ENCODE measurements around the gene SEPTIN14.
"Not testable (repeated sequence)": the region's sequence is repeated elsewhere in the genome, so short reads cannot be mapped to it uniquely, and the experiment has no call there.

Gene SEPTIN14

DNA sequence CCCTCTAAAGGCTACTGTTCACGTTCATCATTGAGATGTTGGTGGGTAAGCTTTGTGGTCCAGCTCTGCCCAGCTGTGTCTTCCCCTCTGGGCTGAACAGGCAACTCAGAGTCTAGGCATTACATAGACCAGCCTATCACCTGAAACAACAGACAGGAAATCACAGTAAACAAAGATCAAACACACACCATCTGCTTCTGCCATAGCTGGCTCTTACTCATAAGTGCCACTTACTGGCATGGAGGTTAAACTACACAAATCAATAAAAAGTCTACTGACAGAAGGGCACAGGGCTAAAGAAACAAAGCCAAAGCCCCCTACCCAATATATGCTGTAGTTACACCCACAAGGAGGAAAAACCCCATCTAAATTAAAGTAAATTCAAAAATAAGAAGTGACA, 35.0 kb downstream of the SEPTIN14 start:
- Histone ChIP-seq H4K20me1 (ENCODE audit: insufficient read depth, low read length) (no peaks in the 10 kb centered on the region), H3K27me3 (ENCODE audit: insufficient read depth, low read length, poor library complexity) (no peaks in the 10 kb centered on the region), H3K4me1 (ENCODE audit: insufficient read depth, low read length) (no peaks in the 10 kb centered on the region), H3K79me2 (ENCODE audit: insufficient read depth, low read length) (no peaks in the 10 kb centered on the region), H2AFZ (ENCODE audit: low read depth, low read length) (no peak overlapping the region), H3K9me3 (ENCODE audit: insufficient read depth, low read length, severe bottlenecking) (peaks cover 13% of the 10 kb centered on the region), H3K27ac (ENCODE audit: low read length) (no peak overlapping the region), H3K9ac (ENCODE audit: low read depth, low read length) (no peak overlapping the region), H3K4me3 (ENCODE audit: low read depth in 1 of 2, low read length in 2 of 2) (no peak overlapping the region), H3K36me3 (ENCODE audit: insufficient read depth, low read length) (no peaks in the 10 kb centered on the region), H3K4me2 (ENCODE audit: insufficient read depth, low read length) (no peak overlapping the region)
- TF ChIP-seq CTCF (IDR thresholded peaks at IDR 0.05; ENCODE audit: borderline replicate concordance, extremely low read depth, low read length, poor library complexity, severe bottlenecking) (peak; percentile 9), EZH2 (IDR thresholded peaks at IDR 0.05; ENCODE audit: borderline replicate concordance, low read depth, low read length, severe bottlenecking) (no peak)
- no peak for ATAC-seq (ENCODE audit: insufficient read depth, low read depth)
- no peak for DNase-seq

- H3K9me3 ChIP-seq (ENCODE audit: insufficient read depth, low read length, severe bottlenecking) = peaks cover 15% of the 10 kb centered on the region
- ATAC-seq (ENCODE audit: insufficient read depth, low read depth) = no peak
Observed at GRCh38 chr7:55818686-55819085, 43.9 kb downstream of the SEPTIN14 start.

DNA sequence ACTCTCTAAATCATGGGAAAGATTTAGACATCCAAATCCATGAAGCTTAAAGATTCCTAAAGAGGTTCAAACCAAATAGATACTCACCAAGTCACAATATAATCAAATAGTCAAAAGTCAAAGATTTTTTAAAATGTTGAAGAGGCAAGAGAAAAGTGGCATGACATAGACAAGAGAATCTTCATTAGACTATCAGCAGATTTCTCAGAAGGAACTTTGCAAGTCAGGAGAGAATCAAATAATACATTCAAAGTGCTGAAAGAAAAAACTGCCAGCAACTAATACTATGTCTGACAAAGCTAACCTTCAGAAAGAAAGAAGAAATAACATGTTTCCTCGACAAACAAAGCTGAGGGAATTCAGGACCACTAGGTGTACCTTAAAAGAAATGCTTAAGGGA, 65.3 kb downstream of the SEPTIN14 start:
- H3K4me3 ChIP-seq (ENCODE audit: low read depth in 1 of 2, low read length in 2 of 2); H3K27ac ChIP-seq (ENCODE audit: low read length); H3K4me2 ChIP-seq (ENCODE audit: insufficient read depth, low read length); H3K4me1 ChIP-seq (ENCODE audit: insufficient read depth, low read length); H4K20me1 ChIP-seq (ENCODE audit: insufficient read depth, low read length); H3K27me3 ChIP-seq (ENCODE audit: insufficient read depth, low read length, poor library complexity); H3K9ac ChIP-seq (ENCODE audit: low read depth, low read length); H3K36me3 ChIP-seq (ENCODE audit: insufficient read depth, low read length); H3K79me2 ChIP-seq (ENCODE audit: insufficient read depth, low read length); DNase-seq; ATAC-seq (ENCODE audit: insufficient read depth, low read depth); H2AFZ ChIP-seq (ENCODE audit: low read depth, low read length); H3K9me3 ChIP-seq (ENCODE audit: insufficient read depth, low read length, severe bottlenecking): not testable (repeated sequence)

More at GRCh38 chr7:55818686-55819085, 43.9 kb downstream of the SEPTIN14 start:
- Histone ChIP-seq H3K27me3 (ENCODE audit: insufficient read depth, low read length, poor library complexity) (no peaks in the 10 kb centered on the region), H3K36me3 (ENCODE audit: insufficient read depth, low read length) (no peaks in the 10 kb centered on the region), H3K27ac (ENCODE audit: low read length) (no peak overlapping the region), H2AFZ (ENCODE audit: low read depth, low read length) (no peak overlapping the region), H3K4me3 (ENCODE audit: low read depth in 1 of 2, low read length in 2 of 2) (no peak overlapping the region), H3K79me2 (ENCODE audit: insufficient read depth, low read length) (no peaks in the 10 kb centered on the region), H3K4me2 (ENCODE audit: insufficient read depth, low read length) (no peak overlapping the region), H3K9ac (ENCODE audit: low read depth, low read length) (no peak overlapping the region), H3K4me1 (ENCODE audit: insufficient read depth, low read length) (no peaks in the 10 kb centered on the region), H4K20me1 (ENCODE audit: insufficient read depth, low read length) (no peaks in the 10 kb centered on the region)
- TF ChIP-seq EZH2 (IDR thresholded peaks at IDR 0.05; ENCODE audit: borderline replicate concordance, low read depth, low read length, severe bottlenecking) = no peak
- no peak for TF ChIP-seq CTCF (IDR thresholded peaks at IDR 0.05; ENCODE audit: borderline replicate concordance, extremely low read depth, low read length, poor library complexity, severe bottlenecking)
- no peak for DNase-seq

DNA sequence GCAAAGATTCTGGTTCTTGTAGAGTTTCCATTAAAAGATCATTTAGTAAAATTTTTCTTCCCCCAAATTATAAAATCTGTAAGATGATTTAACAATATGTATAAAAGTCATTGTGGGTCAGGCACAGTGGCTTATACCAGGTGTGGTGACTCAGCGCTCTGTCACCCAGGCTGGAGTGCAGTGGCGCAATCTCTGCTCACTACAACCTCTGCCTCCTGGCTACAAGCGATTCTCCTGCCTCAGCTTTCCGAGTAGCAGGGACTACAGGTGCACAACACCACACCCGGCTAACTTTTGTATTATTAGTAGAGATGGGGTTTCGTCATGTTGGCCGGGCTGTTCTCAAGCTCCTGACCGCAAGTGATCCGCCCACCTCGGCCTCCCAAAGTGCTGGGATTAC, 68.0 kb downstream of the SEPTIN14 start:
- Histone ChIP-seq H3K79me2 (ENCODE audit: insufficient read depth, low read length) (no peaks in the 10 kb centered on the region), H3K36me3 (ENCODE audit: insufficient read depth, low read length) (no peaks in the 10 kb centered on the region), H3K4me3 (ENCODE audit: low read depth in 1 of 2, low read length in 2 of 2) (no peak overlapping the region), H3K4me2 (ENCODE audit: insufficient read depth, low read length) (no peak overlapping the region), H2AFZ (ENCODE audit: low read depth, low read length) (no peak overlapping the region), H3K4me1 (ENCODE audit: insufficient read depth, low read length) (no peaks in the 10 kb centered on the region), H3K27me3 (ENCODE audit: insufficient read depth, low read length, poor library complexity) (no peaks in the 10 kb centered on the region), H3K9me3 (ENCODE audit: insufficient read depth, low read length, severe bottlenecking) (peaks cover 2% of the 10 kb centered on the region), H4K20me1 (ENCODE audit: insufficient read depth, low read length) (no peaks in the 10 kb centered on the region), H3K27ac (ENCODE audit: low read length) (no peak overlapping the region), H3K9ac (ENCODE audit: low read depth, low read length) (no peak overlapping the region)
- DNase-seq (no peak), ATAC-seq (ENCODE audit: insufficient read depth, low read depth) (no peak)
- no peak for TF ChIP-seq EZH2 (IDR thresholded peaks at IDR 0.05; ENCODE audit: borderline replicate concordance, low read depth, low read length, severe bottlenecking)
- TF ChIP-seq CTCF (IDR thresholded peaks at IDR 0.05; ENCODE audit: borderline replicate concordance, extremely low read depth, low read length, poor library complexity, severe bottlenecking) = no peak
